22Rv1 (cell line): ENCODE results near the gene PRKCE.

Source experiments
- CTCF ChIP-seq: fragments of 450-650 bp; IDR thresholded peaks from 2 replicates; pipeline ENCODE4 v1.5.1; 2017; ENCODE audit warnings: mild to moderate bottlenecking
- ZFX ChIP-seq: fragments of 450-650 bp; IDR thresholded peaks from 2 replicates; pipeline ENCODE4 v1.6.1; 2017; ENCODE audit warnings: antibody characterized with exemption, borderline replicate concordance

GRCh38 chr2:45668509-45668908 is 17.0 kb downstream of the PRKCE start:
- TF ChIP-seq ZFX (no peak), CTCF (no peak)
